Retinal pigment epithelial cell (primary cell): ENCODE measurements around the gene SH2D5.

ENCODE experiments used
- DNase-seq: peaks from one replicate; pipeline ENCODE4 v3.0.0-alpha.2; 2010; ENCODE audit warnings: low read depth
- H3K4me3 ChIP-seq: 2 replicates; pipeline ENCODE4 v1.5.1; 2011; ENCODE audit warnings: mild to moderate bottlenecking, low read length, control low read depth, moderate library complexity
- CTCF ChIP-seq: conservative IDR thresholded peaks from 2 replicates; pipeline ENCODE4 v1.5.1; 2011; ENCODE audit warnings: low read depth, low read length, control low read depth, inconsistent platforms

SH2D5 gene

GRCh38 chr1:20711285-20712214 lies 21.0 kb downstream of the SH2D5 start:
- TF ChIP-seq CTCF: no peak
- no peak overlapping the region for H3K4me3 ChIP-seq
- DNase-seq: no peak

- TF ChIP-seq CTCF: no peak
Observed at GRCh38 chr1:20710469-20711284, 21.8 kb downstream of the SH2D5 start.

GRCh38 chr1:20709868-20710267 lies 22.6 kb downstream of the SH2D5 start:
- no peak overlapping the region for H3K4me3 ChIP-seq
- TF ChIP-seq CTCF: no peak
- no peak for DNase-seq

More at GRCh38 chr1:20710469-20711284, 21.8 kb downstream of the SH2D5 start:
- DNase-seq: no peak
- no peak overlapping the region for H3K4me3 ChIP-seq

- no peak for TF ChIP-seq CTCF
- no peak overlapping the region for H3K4me3 ChIP-seq
- DNase-seq: no peak
Observed at GRCh38 chr1:20708891-20709290, 23.6 kb downstream of the SH2D5 start.

- no peak for TF ChIP-seq CTCF
- DNase-seq: no peak
- no peak overlapping the region for H3K4me3 ChIP-seq
Observed at GRCh38 chr1:20708057-20708456, 24.4 kb downstream of the SH2D5 start.

GRCh38 chr1:20706841-20707240 lies 25.7 kb downstream of the SH2D5 start:
- no peak for TF ChIP-seq CTCF
- no peak for DNase-seq
- H3K4me3 ChIP-seq: no peak overlapping the region
